ENCODE data around the gene ACBD6.

GRCh38 chr1:180544050-180544449, 41.7 kb upstream of the ACBD6 start:
- TF ChIP-seq CTCF (IDR thresholded peaks at IDR 0.05) (no peak), ZFX (IDR thresholded peaks at IDR 0.05; ENCODE audit: borderline replicate concordance) (no peak)

All from 22Rv1 (cell line).